GM12873 (cell line): ENCODE measurements around the gene NCAPH2.

Experiments used
- TF ChIP-seq, protein P1 (sequence below): IDR thresholded peaks from 2 replicates; pipeline ENCODE4 v1.5.1; 2012; ENCODE audit warnings: low read depth, mild to moderate bottlenecking, moderate library complexity, low read length, control low read depth; ENCODE audit not compliant: insufficient read depth; ENCODE audit errors: missing control alignments

The NCAPH2 gene

DNA sequence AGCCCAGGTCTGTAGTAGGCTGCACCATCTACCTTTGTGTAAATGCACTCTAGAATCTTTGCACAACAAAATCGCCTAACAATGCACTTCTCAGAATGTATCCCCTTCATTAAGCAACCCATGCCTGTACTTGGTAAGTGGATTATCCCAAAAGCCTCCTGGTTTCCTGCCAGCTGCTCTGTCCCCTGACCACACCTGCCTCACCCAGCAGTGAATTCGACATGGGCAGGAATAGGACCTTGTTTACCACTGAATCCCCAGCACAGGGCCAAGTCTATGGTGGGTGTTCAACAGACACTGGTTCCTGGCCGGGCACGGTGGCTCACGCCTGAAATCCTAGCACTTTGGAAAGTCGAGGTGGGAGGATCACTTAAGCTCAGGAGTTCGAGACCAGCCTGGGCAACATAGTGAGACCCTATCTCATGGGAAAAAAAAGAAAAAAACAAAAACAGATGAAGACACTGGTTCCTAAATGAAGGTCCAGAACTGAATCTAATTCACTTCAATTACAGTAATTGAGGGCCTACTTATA, 59.8 kb downstream of the NCAPH2 start:
- TF ChIP-seq, protein P1, sequence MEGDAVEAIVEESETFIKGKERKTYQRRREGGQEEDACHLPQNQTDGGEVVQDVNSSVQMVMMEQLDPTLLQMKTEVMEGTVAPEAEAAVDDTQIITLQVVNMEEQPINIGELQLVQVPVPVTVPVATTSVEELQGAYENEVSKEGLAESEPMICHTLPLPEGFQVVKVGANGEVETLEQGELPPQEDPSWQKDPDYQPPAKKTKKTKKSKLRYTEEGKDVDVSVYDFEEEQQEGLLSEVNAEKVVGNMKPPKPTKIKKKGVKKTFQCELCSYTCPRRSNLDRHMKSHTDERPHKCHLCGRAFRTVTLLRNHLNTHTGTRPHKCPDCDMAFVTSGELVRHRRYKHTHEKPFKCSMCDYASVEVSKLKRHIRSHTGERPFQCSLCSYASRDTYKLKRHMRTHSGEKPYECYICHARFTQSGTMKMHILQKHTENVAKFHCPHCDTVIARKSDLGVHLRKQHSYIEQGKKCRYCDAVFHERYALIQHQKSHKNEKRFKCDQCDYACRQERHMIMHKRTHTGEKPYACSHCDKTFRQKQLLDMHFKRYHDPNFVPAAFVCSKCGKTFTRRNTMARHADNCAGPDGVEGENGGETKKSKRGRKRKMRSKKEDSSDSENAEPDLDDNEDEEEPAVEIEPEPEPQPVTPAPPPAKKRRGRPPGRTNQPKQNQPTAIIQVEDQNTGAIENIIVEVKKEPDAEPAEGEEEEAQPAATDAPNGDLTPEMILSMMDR: no peak

GRCh38 chr22:50568626-50569025, 60.6 kb downstream of the NCAPH2 start:
- TF ChIP-seq, protein P1: no peak

- TF ChIP-seq, protein P1: no peak
These were observed 61.0 kb downstream of the NCAPH2 start for GRCh38 chr22:50569041-50569459.

GRCh38 chr22:50569896-50570535, 62.0 kb downstream of the NCAPH2 start:
- TF ChIP-seq, protein P1: no peak

DNA sequence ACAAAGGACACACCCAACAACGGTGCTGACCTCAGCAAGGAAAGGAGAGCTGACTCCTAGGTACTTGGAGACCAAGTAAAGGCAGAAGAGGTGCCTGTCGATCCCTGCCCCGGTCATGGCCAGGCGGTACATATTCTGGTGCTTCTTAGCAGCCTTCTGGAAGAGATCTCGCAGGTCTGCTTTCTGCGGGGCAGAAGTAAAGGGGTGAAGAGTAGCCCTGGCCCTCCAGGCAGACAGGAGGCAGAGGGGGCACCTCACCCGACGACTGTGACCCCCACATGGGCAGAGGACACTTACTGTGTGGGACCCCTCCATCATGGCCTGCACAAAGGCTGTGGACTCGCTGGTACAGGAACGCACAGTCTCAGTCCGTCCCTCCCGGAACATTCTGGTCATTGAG, 62.8 kb downstream of the NCAPH2 start:
- TF ChIP-seq, protein P1: no peak

GRCh38 chr22:50571264-50572175, 63.5 kb downstream of the NCAPH2 start:
- TF ChIP-seq, protein P1: no peak

- TF ChIP-seq, protein P1: no peak
These were observed 64.9 kb downstream of the NCAPH2 start for GRCh38 chr22:50572965-50573364.
